Osteocyte (in vitro differentiated cells): Measurements from ENCODE around the gene NFIC. TPM values are rescaled to one million over a fixed set of nuclear protein-coding genes. Genes with fewer than 3 reads are reported as not detected.
"Not testable (repeated sequence)": the region's sequence is repeated elsewhere in the genome, so short reads cannot be mapped to it uniquely, and the experiment has no call there.

Experiments
- DNase-seq: peaks from one replicate; pipeline ENCODE4 v3.0.0; 2021; ENCODE audit warnings: mixed read lengths; ENCODE audit not compliant: unreplicated experiment; ENCODE audit errors: extremely low spot score
- H3K27ac Mint-ChIP-seq: one replicate; pipeline ENCODE4 v1.8.0; 2021; ENCODE audit warnings: mild to moderate bottlenecking, mixed read lengths; ENCODE audit not compliant: unreplicated experiment
- H3K27me3 Mint-ChIP-seq: one replicate; pipeline ENCODE4 v1.8.0; 2021; ENCODE audit warnings: mixed read lengths; ENCODE audit not compliant: unreplicated experiment
- H3K36me3 Mint-ChIP-seq: one replicate; pipeline ENCODE4 v1.8.0; 2021; ENCODE audit warnings: mixed read lengths; ENCODE audit not compliant: unreplicated experiment
- H3K4me1 Mint-ChIP-seq: one replicate; pipeline ENCODE4 v1.8.0; 2021; ENCODE audit warnings: mixed read lengths; ENCODE audit not compliant: unreplicated experiment
- H3K4me3 Mint-ChIP-seq: one replicate; pipeline ENCODE4 v1.8.0; 2021; ENCODE audit warnings: mild to moderate bottlenecking, moderate library complexity, mixed read lengths; ENCODE audit not compliant: unreplicated experiment
- H3K9me3 Mint-ChIP-seq: one replicate; pipeline ENCODE4 v1.8.0; 2021; ENCODE audit warnings: mixed read lengths; ENCODE audit not compliant: unreplicated experiment
- total RNA-seq: library from RNA; stranded (reverse); gene quantifications from 2 replicates; pipeline ENCODE4 v1.2.1, GENCODE V29; 2021
- TF ChIP-seq, protein P1 (sequence below): fragments of 200-600 bp; sonication (generic); IDR thresholded peaks from 2 replicates; pipeline ENCODE4 v1.5.0; 2021; ENCODE audit warnings: antibody characterized with exemption, mild to moderate bottlenecking, moderate library complexity

NFIC gene
- total RNA-seq, 1 donor from 2014 or later: 63.8 TPM

DNA sequence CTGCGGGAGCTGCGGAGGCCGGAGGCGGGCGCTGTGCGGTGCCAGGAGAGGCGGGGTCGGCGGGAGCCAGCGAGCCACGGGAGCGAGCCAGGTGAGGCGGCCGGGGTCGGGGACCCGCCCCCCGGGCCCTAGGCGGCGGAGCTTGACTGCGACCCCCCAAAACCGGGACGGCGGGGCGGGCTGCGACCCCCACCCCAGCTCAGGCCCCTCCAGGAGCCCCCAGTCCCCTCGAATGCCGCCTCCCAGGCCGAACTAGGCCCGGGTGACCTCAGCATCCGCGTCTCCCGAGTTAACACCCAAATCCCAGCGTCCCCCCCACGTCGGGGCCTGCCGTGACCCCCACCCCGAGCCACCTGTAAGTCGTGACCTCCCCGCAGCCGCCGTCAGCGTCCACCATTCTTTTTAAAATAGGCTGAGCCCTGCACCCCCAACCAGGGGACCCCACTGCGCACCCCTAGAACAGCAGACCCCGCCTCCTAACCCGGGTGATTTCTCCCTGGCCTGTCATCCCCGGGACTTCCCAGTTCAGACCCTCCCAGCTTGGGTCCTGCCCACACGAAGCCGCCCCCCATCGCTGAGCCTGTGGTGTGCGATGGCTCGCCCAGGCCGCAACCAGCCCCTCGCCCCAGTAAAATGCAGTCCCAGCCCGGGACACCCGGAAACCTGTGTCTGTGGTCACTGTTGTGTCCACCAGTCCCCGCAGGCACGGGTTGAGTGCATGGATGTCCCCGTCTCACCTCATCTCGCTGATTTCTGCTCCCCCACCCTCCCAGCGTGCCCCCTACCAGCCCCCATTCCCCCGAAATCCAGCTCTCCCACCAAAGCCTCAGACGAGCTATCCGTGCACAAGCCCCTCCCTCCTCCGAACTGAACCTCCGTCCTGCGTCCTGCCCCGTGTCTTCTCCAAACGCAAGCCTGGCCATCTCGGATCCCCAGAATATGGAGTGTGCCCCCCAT, 140.3 kb downstream of the NFIC start:
- no peaks in the 10 kb centered on the region for H3K9me3 Mint-ChIP-seq
- peaks cover 8% of the 10 kb centered on the region for H3K36me3 Mint-ChIP-seq
- peak overlapping the region; percentile 69 for H3K27ac Mint-ChIP-seq
- no peaks in the 10 kb centered on the region for H3K27me3 Mint-ChIP-seq
- H3K4me3 Mint-ChIP-seq: peak overlapping the region; percentile 91
- TF ChIP-seq, protein P1, sequence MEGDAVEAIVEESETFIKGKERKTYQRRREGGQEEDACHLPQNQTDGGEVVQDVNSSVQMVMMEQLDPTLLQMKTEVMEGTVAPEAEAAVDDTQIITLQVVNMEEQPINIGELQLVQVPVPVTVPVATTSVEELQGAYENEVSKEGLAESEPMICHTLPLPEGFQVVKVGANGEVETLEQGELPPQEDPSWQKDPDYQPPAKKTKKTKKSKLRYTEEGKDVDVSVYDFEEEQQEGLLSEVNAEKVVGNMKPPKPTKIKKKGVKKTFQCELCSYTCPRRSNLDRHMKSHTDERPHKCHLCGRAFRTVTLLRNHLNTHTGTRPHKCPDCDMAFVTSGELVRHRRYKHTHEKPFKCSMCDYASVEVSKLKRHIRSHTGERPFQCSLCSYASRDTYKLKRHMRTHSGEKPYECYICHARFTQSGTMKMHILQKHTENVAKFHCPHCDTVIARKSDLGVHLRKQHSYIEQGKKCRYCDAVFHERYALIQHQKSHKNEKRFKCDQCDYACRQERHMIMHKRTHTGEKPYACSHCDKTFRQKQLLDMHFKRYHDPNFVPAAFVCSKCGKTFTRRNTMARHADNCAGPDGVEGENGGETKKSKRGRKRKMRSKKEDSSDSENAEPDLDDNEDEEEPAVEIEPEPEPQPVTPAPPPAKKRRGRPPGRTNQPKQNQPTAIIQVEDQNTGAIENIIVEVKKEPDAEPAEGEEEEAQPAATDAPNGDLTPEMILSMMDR: no peak
- peaks cover 32% of the 10 kb centered on the region for H3K4me1 Mint-ChIP-seq
- DNase-seq: no peak

DNA sequence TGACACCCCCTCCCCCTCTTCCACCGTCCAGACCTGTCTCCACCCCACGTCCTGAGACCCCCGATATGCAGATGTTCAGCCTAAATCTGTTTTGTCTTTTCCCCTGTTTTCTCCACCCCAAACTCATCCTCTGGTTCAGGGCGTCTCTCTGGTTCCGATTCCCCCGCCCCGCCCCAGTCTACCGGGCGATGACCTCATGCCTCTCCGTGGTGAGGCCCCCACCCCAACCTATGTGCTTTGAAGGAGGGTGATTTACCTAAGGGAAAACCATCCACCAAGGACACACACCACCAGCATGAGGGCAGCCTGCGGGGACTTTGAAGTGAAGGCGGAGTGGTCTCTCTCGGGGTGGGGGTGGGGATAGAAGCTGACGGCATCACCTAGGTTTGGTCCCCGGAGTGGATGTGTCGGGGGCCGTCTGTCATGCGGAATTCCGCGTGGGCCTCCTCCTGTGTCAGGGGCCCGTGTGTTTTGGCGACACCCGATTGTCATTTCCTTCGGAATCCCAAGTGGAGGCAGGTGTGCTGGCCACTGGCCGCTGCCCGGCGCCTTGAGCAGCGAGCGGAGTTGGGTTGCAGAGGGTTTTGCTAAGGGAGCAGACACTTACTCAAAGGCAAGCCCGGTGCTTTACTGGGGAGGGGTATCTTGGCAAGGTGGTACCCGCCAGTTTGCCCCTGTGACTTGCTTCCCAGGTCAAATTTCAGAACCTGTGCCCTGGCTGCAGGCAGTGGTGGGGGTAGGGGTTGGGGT, 141.2 kb downstream of the NFIC start:
- Mint-ChIP-seq H3K9me3 (no peaks in the 10 kb centered on the region), H3K27me3 (no peaks in the 10 kb centered on the region), H3K4me3 (peak overlapping the region; percentile 91), H3K27ac (peak overlapping the region; percentile 69), H3K4me1 (peaks cover 35% of the 10 kb centered on the region), H3K36me3 (peaks cover 10% of the 10 kb centered on the region)
- DNase-seq: no peak
- TF ChIP-seq, protein P1: no peak

DNA sequence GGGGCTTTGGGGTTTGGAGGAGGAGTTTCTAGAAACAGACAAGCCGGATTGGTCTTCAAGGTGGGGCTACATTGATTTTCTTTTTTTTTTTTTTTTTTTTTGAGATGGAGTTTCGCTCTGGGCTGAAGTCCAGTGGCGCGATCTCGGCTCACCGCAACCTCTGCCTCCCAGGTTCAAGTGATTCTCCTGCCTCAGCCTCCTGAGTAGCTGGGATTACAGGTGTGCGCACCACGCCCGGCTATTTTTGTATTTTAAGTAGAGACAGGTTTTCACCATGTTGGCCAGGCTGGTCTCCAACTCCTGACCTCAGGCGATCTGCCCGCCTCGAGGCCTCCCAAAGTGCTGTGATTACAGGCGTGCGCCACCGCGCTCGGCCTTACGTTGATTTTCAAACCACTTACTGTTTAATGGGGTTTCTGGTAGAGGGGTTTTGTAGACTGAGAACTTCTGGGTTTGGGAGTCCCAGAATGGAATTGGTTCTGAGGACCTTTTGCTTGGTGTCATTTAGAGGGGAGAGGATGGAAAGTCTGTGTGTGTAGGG, 141.8 kb downstream of the NFIC start:
- Mint-ChIP-seq H3K4me3 (peak overlapping the region; percentile 91), H3K27ac (peak overlapping the region; percentile 27), H3K4me1 (peaks cover 37% of the 10 kb centered on the region)
- not testable (repeated sequence) for H3K27me3 Mint-ChIP-seq, DNase-seq, H3K9me3 Mint-ChIP-seq, H3K36me3 Mint-ChIP-seq

DNA sequence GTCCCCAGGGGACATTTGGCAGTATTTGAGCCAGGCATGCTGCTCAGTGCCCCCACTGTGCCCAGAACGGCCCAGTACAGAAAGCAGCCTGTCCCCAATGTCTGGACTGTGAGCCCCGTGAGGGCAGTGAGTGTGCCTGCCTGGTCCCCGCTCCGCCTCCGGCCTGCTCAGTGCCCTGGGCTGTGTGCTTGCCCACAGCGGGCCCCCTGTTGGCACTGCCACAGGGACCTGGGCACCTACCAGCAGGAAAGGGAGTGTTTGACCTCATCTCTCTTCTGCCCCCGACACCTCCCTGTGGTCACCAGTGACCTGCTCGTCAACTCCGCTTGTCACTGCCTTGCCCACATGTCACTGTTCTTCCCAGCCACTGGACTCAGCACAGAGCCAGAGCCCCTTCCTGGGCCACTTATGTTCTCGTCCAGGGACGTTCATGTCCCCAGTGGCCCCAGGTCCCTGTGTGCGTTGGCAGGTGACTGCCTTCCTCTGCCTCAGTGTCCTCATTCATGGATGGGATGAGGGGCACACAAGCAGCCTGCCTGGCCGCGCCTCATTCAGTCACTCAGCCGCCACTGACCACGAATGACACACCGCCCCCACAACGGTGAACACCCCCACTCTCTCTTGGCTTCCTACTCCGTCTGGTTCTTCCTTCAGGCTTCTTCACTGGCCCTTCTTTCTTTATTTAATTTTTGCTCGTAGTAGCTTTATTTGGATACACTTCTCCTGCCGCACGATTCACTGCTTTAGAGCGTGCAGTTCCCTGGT, 142.6 kb downstream of the NFIC start:
- H3K4me3 Mint-ChIP-seq: peak overlapping the region; percentile 47
- no peaks in the 10 kb centered on the region for H3K27me3 Mint-ChIP-seq
- H3K9me3 Mint-ChIP-seq: no peaks in the 10 kb centered on the region
- peaks cover 10% of the 10 kb centered on the region for H3K36me3 Mint-ChIP-seq
- no peak for DNase-seq
- H3K27ac Mint-ChIP-seq: peak overlapping the region; percentile 56
- TF ChIP-seq, protein P1: no peak
- peaks cover 42% of the 10 kb centered on the region for H3K4me1 Mint-ChIP-seq

DNA sequence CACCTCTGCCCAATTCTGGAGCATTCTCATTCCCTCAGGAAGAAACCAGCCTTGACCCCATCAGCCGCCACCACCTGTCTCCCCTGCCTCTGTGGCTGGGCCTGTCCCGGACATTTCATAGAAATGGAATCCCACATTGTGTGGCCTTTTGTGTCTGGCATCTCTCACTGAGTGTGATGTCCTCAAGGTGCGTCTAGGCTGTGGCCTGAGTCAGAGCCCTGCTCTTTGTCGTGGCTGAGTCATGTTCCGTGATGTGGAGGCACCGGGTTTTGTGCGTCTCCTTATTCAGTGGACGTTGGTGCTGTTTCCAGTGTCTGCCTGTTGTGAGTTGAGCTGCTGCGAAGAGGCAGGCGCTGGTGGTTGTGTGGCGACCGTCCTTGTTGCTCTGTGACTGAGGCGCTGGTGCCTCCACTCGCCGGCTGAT, 143.2 kb downstream of the NFIC start:
- Mint-ChIP-seq H3K27me3 (no peaks in the 10 kb centered on the region), H3K27ac (no peak overlapping the region), H3K4me3 (peak overlapping the region; percentile 47), H3K4me1 (peaks cover 49% of the 10 kb centered on the region), H3K36me3 (peaks cover 10% of the 10 kb centered on the region), H3K9me3 (no peaks in the 10 kb centered on the region)
- DNase-seq: no peak
- TF ChIP-seq, protein P1: no peak
